Calu3 (cell line): ENCODE data around the gene KRT73. TPM values are rescaled to one million over a fixed set of nuclear protein-coding genes. Genes with fewer than 3 reads are reported as not detected.

ENCODE experiments used
- BruUV-seq: library from RNA; stranded (reverse); fragments of 400-500 nt; replicated peaks from 2 replicates; lab custom pipeline; 2021; lab: Mats Ljungman, UMichigan
- CTCF ChIA-PET: fragments of 300-600 bp; sonication (Branson Sonifier 250); formaldehyde crosslinking; loops from one replicate; lab custom pipeline; 2022; ENCODE audit warnings: antibody characterized with exemption; lab: Charles Lee
- DNase-seq: peaks from one replicate; pipeline ENCODE4 v3.0.0; 2022
- H3K27ac Mint-ChIP-seq: one replicate; pipeline ENCODE4 v1.8.0; 2022; ENCODE audit warnings: mixed read lengths; ENCODE audit not compliant: unreplicated experiment
- H3K27me3 Mint-ChIP-seq: one replicate; pipeline ENCODE4 v1.8.0; 2022; ENCODE audit warnings: mixed read lengths; ENCODE audit not compliant: unreplicated experiment
- H3K36me3 Mint-ChIP-seq: one replicate; pipeline ENCODE4 v1.8.0; 2022; ENCODE audit warnings: mild to moderate bottlenecking, moderate library complexity, mixed read lengths; ENCODE audit not compliant: insufficient read depth, unreplicated experiment
- H3K4me1 Mint-ChIP-seq: one replicate; pipeline ENCODE4 v1.8.0; 2022; ENCODE audit warnings: mild to moderate bottlenecking, low read depth, mixed read lengths; ENCODE audit not compliant: unreplicated experiment
- H3K4me3 Mint-ChIP-seq: one replicate; pipeline ENCODE4 v1.8.0; 2022; ENCODE audit warnings: mild to moderate bottlenecking, low read depth, moderate library complexity, mixed read lengths; ENCODE audit not compliant: unreplicated experiment
- H3K9me3 Mint-ChIP-seq: one replicate; pipeline ENCODE4 v1.8.0; 2022; ENCODE audit warnings: low read depth, mixed read lengths; ENCODE audit not compliant: unreplicated experiment
- intact Hi-C: fragments of 100-400 bp; cut with micrococcal nuclease; formaldehyde crosslinking; loops from one replicate; pipeline ENCODE4 v1.10.0; 2022; ENCODE audit not compliant: unreplicated experiment
- total RNA-seq: library from RNA; stranded (reverse); gene quantifications from 2 replicates; pipeline ENCODE4 v1.2.3, GENCODE V29; 2022
- TF ChIP-seq, protein P1 (sequence below): fragments of 200-600 bp; IDR thresholded peaks from one replicate; pipeline ENCODE4 v1.8.0; 2022; ENCODE audit warnings: antibody characterized with exemption; ENCODE audit not compliant: unreplicated experiment

Gene KRT73
- total RNA-seq, 1 experiment from 2014 or later = not detected

- CTCF ChIA-PET = interaction anchor here (0.5 to 1.1 kb wide), 2 partner anchors 50 to 345 kb away, joined by 3 to 4 read pairs; no protein-coding TSS in a partner anchor
- Mint-ChIP-seq H3K4me3 (no peak overlapping the region), H3K36me3 (no peaks in the 10 kb centered on the region), H3K27ac (no peak overlapping the region), H3K9me3 (no peaks in the 10 kb centered on the region), H3K4me1 (no peaks in the 10 kb centered on the region), H3K27me3 (peaks cover 81% of the 10 kb centered on the region)
- intact Hi-C loops = no loop called here
- TF ChIP-seq, protein P1, sequence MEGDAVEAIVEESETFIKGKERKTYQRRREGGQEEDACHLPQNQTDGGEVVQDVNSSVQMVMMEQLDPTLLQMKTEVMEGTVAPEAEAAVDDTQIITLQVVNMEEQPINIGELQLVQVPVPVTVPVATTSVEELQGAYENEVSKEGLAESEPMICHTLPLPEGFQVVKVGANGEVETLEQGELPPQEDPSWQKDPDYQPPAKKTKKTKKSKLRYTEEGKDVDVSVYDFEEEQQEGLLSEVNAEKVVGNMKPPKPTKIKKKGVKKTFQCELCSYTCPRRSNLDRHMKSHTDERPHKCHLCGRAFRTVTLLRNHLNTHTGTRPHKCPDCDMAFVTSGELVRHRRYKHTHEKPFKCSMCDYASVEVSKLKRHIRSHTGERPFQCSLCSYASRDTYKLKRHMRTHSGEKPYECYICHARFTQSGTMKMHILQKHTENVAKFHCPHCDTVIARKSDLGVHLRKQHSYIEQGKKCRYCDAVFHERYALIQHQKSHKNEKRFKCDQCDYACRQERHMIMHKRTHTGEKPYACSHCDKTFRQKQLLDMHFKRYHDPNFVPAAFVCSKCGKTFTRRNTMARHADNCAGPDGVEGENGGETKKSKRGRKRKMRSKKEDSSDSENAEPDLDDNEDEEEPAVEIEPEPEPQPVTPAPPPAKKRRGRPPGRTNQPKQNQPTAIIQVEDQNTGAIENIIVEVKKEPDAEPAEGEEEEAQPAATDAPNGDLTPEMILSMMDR = no peak
- no TSS peak for BruUV-seq
- DNase-seq = no peak
These were observed 14.3 kb upstream of the KRT73 start for GRCh38 chr12:52632656-52633055.

- no peaks in the 10 kb centered on the region for H3K9me3 Mint-ChIP-seq
- peaks cover 84% of the 10 kb centered on the region for H3K27me3 Mint-ChIP-seq
These were observed 13.5 kb upstream of the KRT73 start for GRCh38 chr12:52631676-52632459.

GRCh38 chr12:52631264-52631663 is 12.9 kb upstream of the KRT73 start:
- no TSS peak for BruUV-seq
- DNase-seq = no peak
- H3K4me1 Mint-ChIP-seq = no peaks in the 10 kb centered on the region
- H3K27ac Mint-ChIP-seq = no peak overlapping the region
- no peaks in the 10 kb centered on the region for H3K9me3 Mint-ChIP-seq
- intact Hi-C loops = no loop called here
- H3K27me3 Mint-ChIP-seq = peaks cover 84% of the 10 kb centered on the region
- H3K36me3 Mint-ChIP-seq = no peaks in the 10 kb centered on the region
- CTCF ChIA-PET = no interaction called here
- no peak overlapping the region for H3K4me3 Mint-ChIP-seq
- TF ChIP-seq, protein P1 = no peak

More at GRCh38 chr12:52631676-52632459, 13.5 kb upstream of the KRT73 start:
- H3K4me1 Mint-ChIP-seq = no peaks in the 10 kb centered on the region
- no peak overlapping the region for H3K4me3 Mint-ChIP-seq
- BruUV-seq = no TSS peak
- DNase-seq = no peak
- CTCF ChIA-PET = no interaction called here
- intact Hi-C loops = no loop called here
- TF ChIP-seq, protein P1 = no peak
- H3K27ac Mint-ChIP-seq = no peak overlapping the region
- no peaks in the 10 kb centered on the region for H3K36me3 Mint-ChIP-seq

GRCh38 chr12:52630599-52631200 is 12.3 kb upstream of the KRT73 start:
- CTCF ChIA-PET = no interaction called here
- no peaks in the 10 kb centered on the region for H3K36me3 Mint-ChIP-seq
- DNase-seq = no peak
- no peaks in the 10 kb centered on the region for H3K4me1 Mint-ChIP-seq
- TF ChIP-seq, protein P1 = no peak
- no TSS peak for BruUV-seq
- H3K27ac Mint-ChIP-seq = no peak overlapping the region
- intact Hi-C loops = no loop called here
- H3K27me3 Mint-ChIP-seq = peaks cover 86% of the 10 kb centered on the region
- H3K9me3 Mint-ChIP-seq = no peaks in the 10 kb centered on the region
- H3K4me3 Mint-ChIP-seq = no peak overlapping the region
